ENCODE measurements around the gene SPAG9. TPM values are rescaled to one million over a fixed set of nuclear protein-coding genes. Genes with fewer than 3 reads are reported as not detected.

Gene SPAG9
- total RNA-seq, 1 experiment from 2014 or later = 54.3 TPM

DNA sequence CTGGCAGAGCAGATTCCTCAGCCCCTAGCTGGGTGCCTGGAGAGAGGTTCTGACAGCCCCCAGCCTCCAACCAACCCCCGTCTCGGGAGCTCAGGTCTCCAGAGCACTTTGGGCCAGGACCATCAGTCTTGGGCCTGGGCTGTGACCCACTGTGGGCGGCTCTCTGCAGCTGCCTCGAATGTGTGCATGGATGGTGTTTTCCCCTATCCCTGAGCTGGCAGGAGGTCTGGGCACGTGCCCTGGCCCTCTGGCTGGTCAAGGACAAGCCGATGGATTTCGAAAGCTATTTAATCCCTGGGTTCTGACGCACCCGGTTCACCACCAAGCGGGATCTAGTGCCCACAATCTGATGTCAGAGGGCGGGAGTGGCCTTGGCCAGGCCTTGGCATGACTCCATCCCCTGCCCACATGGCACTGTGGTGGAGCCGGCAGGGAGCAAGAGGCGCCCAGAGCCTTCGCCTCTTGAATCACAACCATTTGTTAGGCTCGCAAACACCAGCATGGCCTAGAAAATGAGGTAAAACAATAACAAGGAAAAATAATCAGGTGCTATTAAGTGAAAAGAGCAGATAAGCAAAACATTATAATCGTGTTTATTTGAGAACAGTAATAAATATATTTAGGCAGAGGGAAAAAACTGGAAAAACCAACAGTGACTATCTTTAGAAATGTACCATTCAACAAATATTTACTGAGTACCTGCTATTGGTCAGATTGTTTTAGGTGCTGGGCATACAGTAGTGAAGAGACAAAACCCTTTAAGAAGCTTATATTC is 185.3 kb downstream of the SPAG9 start:
- no peak overlapping the region for H3K4me2 ChIP-seq (ENCODE audit: insufficient read depth, insufficient read length, low read length)
- H3K27ac Mint-ChIP-seq = no peak overlapping the region
- H2BK20ac ChIP-seq (ENCODE audit: low read depth, low read length, poor library complexity, severe bottlenecking) = no peak overlapping the region

More for the DNA sequence above, 185.3 kb downstream of the SPAG9 start:
- Histone ChIP-seq H3K4me1 (ENCODE audit: insufficient read depth, low read length) (no peaks in the 10 kb centered on the region), H3K4ac (ENCODE audit: low read depth, low read length) (no peak overlapping the region), H3K9ac (ENCODE audit: extremely low read depth, insufficient read length, low read length) (no peak overlapping the region), H2AK5ac (ENCODE audit: insufficient read length, low read length) (no peak overlapping the region), H4K5ac (ENCODE audit: insufficient read length, low read depth, low read length) (no peak overlapping the region), H2AFZ (ENCODE audit: low read length) (no peak overlapping the region), H3K23ac (ENCODE audit: insufficient read length, low read depth, low read length) (no peak overlapping the region), H3K56ac (ENCODE audit: insufficient read length, low read depth, low read length) (no peak overlapping the region), H3K79me2 (ENCODE audit: insufficient read depth, low read length) (no peaks in the 10 kb centered on the region), H3K79me1 (ENCODE audit: insufficient read depth, low read depth, low read length, poor library complexity, severe bottlenecking) (no peaks in the 10 kb centered on the region), H2BK5ac (ENCODE audit: insufficient read length, low read length) (no peak overlapping the region), H2BK12ac (ENCODE audit: insufficient read length, low read depth, low read length) (no peak overlapping the region), H2BK120ac (ENCODE audit: low read depth, low read length, poor library complexity, severe bottlenecking) (no peak overlapping the region), H3K27ac (ENCODE audit: insufficient read length, low read depth, low read length) (no peak overlapping the region), H3K27me3 (ENCODE audit: insufficient read depth, low read length) (no peaks in the 10 kb centered on the region), H4K20me1 (ENCODE audit: control insufficient read depth, insufficient read depth, insufficient read length) (no peaks in the 10 kb centered on the region), H4K91ac (ENCODE audit: insufficient read length, low read depth, low read length) (no peak overlapping the region), H3K18ac (ENCODE audit: insufficient read length, low read depth, low read length) (no peak overlapping the region), H3T11ph (ENCODE audit: low read length) (no peak overlapping the region), H4K8ac (replicated peaks; ENCODE audit: insufficient read length, low read depth, low read length) (no peak overlapping the region), H2BK15ac (ENCODE audit: low read depth, low read length) (no peak overlapping the region), H3K23me2 (ENCODE audit: insufficient read length, low read depth, low read length, poor library complexity, severe bottlenecking) (peaks cover 7% of the 10 kb centered on the region), H3K14ac (ENCODE audit: insufficient read depth, low read length) (no peak overlapping the region), H3K9me3 (ENCODE audit: control insufficient read depth, low read depth, low read length) (no peaks in the 10 kb centered on the region)
- Mint-ChIP-seq H3K4me1 (peaks cover 17 to 30% of the 10 kb centered on the region in 2 experiments), H3K4me3 (no peak overlapping the region), H3K9me3 (no peaks in the 10 kb centered on the region), H3K27me3 (ENCODE audit: low read depth) (peaks cover 29% of the 10 kb centered on the region), H3K36me3 (ENCODE audit: insufficient read depth in 1 of 3, low read depth in 3 of 3) (no peaks in the 10 kb centered on the region)
- DNase-seq = no peak
- no peak for TF ChIP-seq CTCF (conservative IDR thresholded peaks at IDR 0.05)
- WGBS (ENCODE audit: extremely low coverage, insufficient read length, low lambda C conversion rate) = no CpG with 5 or more reads among the region's 16 CpGs

Data from H9 (cell line).